AG08395 (cell line): ENCODE measurements around the gene SLC25A4.
A peak's percentile ranks its signal among the peaks of the same experiment; 100 is the strongest.

ENCODE experiments used
- DNase-seq: peaks from one replicate; pipeline ENCODE4 v3.0.0; 2012; ENCODE audit warnings: mixed read lengths, low spot score

SLC25A4 gene

DNA sequence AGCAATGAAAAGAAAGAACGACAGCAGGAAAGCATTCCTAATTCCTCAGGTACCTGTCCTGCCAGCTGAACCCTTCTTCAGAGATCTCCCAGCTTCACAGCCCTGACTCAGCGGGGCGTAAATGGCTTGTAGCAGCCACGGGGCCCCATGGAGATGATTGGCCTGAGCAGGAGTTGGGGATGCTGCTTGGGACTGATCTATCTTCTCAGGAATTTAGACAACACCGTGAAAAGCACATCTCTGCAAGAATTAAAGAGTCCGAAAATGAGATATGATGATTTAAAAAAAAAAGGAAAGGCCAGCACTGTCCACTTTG, 22.5 kb upstream of the SLC25A4 start:
- no peak for DNase-seq

DNA sequence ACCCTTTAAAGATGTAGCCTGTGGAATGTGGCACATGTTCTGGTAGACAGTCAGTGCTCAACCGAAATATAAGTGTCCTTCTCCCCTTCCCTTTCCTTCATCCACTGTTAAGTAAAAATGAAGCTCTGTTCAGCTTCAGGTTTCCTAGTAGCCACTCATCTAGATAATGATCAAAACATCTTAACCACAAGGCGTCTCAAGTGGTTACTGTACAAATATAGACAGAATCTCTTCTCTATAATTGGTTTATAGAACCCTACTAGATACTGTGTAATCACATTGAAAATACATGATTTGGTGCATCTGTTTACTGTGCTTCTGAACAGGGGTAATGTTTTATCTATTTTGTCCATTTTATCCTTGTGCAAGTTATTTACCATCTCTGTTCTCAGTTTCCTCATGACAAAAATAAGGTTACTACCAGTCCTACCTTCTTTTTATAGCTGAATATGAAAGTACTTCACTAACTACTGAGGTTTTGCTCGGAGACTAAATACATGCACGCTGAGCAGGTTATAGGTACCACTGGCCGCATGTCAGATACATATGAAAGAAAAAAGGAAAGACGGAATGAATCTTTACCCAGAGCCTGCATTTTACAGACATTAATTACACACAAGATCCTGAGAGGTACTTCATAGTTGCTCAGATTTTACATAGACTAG, 20.3 kb upstream of the SLC25A4 start:
- no peak for DNase-seq

DNA sequence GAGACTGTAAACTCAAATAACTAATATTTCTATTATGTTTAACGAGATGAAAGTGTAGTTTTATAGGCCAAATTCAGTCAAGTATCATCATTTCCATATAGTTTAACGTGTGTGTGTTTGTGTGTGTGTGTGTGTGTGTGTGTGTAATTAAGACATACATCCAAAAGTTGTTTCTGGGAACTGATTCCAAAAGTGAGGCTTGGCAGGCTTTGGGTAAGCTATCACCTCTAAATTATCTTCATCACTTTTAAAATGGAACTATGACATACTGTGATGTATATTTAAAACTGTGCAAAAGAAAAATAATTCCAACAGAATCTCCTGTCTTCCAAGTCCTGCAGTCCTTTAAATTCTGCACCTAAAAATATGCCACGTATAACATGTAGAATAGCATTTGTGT, 19.1 kb upstream of the SLC25A4 start:
- DNase-seq = no peak

DNA sequence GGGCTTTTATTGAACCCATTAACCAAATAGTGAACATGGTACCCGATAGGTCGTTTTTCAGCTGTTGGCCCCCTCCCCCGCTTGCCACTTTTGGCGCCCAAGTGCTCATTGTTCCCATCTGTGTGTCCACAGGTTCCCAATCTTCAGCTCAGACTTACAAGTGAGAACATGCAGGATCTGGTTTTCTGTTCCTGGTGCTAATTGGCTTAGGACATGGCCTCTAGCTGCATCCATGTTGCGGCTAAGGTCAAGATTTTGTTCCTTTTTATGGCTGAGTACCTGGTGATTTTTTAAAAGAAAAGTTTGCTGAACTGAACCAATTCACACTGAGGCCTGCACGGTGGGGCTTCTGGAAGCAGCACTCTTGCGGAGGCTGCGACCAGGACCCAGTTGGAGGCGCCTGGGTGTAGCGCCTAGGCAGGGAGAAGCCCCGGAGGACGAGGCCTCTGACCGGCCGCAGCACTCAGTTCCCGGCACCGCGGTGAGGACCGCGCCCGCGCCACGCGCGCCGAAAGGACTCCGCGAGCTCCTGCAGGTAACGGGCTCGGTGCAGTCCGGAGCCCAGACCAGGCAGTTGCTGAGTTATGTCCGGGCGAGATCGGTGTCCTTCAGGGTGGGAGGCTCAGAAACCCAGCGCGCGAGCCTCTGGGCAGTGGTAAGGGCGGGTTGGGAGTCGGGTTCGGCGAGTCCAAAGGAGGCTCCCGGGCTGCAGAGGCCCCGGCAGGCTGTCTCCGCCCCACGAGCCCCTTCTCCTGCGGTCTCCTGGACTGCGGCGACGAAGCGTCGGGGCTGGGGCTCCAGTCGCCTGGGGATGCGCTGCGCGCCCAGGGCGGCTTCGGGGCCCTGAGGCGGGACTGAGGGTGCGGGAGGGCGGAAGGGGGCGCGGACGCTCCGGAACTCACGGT, 15.8 kb upstream of the SLC25A4 start:
- no peak for DNase-seq

DNA sequence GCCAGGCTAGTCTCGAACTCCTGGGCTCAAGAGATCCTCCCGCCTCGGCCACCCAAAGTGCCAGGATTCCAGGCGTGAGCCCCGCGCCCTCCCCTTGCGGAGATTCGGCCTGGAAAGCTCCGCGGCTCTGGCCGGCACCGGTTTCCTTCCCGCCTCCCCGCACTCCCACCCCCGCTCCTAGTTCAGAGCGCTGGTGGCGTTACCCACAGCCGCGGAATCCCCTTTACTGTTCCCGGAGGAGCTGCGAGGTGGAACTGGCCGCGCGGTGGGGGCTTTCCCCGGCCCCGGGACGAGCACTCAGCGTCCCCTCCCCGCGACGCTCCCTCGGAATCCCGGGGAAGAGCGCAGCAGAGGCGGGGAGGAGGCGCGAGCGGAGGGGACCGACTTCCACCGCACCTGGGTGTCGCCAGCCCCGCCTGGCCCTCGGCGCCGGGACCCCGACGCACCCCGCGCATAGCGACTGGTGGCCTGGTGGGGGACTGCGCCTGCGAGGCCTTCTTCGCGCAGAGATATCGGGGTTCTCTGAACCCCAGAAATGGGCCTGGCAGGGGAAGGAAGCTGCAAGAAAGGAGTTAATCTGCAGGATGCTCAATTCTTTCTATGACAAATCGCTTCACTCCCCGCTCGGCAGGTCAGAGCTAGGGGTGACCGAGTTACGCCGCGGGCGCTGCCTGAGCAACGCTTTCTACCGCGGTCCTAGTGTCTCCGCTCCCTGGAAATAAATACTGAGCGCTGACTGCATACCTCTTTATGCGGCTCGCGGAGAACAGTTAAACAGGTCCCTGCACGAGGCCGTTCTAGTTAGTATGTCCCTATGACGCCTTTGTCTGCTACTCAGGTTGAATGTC, 14.6 kb upstream of the SLC25A4 start:
- DNase-seq = peak; percentile 30

DNA sequence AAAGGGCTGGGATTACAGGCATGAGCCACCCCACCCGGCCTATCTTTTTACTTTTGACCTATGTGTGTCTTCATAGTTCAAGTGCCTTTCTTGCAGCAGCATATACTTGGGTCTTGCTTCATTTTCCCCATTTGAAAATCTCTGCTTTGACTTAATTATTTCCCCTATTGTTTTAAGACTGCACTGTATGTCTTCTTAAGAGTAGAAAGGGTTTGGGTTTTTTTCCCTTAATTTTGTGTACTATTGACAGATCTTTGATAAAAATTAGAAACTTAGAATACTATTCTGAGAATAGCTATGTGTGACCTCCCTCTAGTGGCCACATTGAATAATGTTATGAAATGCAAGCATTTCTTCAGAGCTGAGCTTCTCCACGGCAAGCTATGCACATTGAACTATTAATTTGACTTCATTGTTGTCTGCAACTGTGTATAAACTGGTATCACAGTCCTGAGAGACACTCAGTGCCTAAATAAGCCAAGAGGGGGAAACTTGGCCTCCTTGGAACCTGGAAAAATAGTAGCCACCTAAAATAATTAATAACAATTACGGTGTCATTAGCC, 8.7 kb upstream of the SLC25A4 start:
- peak; percentile 66 for DNase-seq

DNA sequence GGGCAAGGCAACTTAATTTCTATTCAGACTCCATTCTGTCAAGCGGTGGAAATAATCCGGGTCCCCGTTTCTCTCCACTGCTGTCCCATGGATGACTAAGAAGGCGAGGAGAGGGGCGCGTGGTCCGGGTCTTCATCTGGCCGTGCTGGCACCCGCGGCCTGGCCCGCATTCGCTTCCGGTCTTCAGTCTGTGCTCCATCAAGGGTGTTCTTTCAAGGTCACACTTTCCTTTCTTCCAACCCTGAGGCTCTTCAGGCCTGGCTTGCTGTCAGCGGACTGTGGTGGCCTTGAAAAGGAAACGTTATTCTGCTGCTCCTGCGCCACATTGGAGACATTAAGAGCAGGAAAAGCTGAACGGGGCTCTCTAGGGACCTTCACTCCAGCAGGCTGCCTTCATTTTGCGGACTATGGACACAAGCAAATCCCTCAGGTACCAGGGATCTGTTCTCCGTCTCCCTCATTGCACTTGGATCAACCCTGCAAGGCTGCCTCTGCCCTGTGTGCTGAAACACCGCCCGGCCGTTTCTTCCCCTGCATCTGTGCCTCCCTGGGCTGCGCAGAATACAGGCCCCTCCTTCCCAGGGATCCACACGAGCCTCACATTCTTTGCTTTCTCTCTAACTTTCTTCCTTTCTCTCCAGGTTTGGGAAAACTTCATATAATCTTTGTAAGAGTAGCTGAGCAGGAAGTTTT, 5.7 kb upstream of the SLC25A4 start:
- no peak for DNase-seq

DNA sequence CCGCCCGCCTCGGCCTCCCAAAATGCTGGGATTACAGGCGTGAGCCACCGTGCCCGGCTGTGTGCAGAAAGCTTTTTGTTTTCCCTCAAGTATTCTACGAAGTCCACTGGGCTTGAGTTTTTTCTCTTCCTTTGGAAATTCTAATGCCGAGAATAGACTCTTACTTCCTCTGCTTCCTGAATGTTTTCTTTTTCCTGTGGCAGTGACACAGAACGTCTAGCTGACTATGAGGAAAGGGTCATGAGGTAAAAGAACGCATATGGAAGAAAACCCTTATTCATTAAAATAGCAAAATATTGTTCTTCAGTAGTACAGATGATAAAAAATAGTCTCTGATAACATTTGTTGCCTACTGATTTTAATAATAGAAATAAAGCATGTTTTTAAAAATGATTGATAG, 4.9 kb upstream of the SLC25A4 start:
- DNase-seq = no peak

DNA sequence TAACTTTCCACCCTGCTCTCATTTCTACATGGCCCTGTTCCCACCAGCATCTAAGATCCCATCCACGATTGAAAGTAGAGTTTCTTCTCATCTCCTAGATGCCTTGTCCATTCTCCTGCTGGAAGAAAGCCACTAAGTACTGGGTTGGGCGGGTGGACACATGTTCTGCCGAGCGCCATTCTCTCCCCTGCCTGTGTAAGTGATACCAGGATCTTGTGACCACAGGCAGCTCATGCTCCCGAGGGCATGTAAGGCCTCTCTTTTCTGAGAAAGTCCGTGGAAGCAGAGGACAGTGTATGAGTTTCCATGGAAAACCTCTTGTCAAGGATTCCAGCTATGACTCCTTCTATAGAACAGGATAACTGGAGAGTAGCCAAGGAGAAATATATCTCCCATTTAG, 3.3 kb upstream of the SLC25A4 start:
- no peak for DNase-seq

DNA sequence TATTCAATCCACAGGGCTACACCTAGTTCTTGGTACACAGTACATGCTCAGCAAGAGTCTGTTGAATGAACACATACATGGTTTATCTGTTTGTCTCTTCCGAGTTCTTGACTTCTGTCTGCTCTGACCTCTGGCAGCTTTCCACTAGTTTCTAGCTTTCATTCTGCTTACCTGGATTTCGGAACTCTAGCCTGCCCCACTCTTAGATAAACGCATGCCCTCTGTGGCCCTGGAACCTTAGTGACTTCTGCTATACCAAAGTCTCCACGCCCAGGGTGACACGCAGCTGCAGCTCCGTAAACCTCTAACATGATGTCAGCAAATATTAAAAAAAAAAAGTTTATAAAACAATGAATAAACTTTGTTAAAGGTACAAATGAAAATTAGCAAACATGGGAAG, 1.3 kb upstream of the SLC25A4 start:
- no peak for DNase-seq

DNA sequence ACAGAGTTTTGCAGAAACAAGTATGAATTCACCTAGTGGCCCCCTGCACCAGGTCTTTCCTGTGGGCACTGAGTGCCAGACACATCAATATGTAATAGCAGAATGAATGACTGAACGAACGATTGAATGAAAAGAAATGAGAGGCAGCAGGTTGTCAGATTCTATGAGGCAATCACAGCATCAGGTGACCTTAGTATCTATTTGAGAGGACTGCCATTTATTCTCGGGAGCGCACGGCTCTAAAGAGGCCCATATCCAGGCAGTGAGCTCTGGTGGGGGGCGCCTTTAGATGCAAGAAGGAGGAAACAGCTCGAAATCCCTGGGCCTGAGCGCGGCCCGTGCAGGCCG, 528 bp upstream of the SLC25A4 start:
- DNase-seq = no peak

DNA sequence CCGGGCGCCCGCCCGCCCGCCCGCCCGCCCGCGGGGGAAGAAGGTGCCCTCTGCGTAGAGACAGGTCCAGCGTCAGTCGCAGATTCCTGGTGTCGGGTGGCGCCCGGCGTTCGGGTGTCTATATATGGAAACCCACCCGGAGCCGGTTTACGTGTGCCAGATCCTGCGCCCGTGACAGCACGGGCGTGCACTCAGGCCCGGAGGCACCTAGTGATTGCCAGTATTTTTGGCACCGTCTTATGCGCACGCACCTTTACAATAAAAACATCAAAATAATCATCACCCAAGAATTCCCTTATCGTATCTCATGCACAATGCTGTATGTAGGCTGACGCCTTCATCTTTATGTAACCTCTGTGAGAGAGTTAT, 519 bp downstream of the SLC25A4 start:
- no peak for DNase-seq

DNA sequence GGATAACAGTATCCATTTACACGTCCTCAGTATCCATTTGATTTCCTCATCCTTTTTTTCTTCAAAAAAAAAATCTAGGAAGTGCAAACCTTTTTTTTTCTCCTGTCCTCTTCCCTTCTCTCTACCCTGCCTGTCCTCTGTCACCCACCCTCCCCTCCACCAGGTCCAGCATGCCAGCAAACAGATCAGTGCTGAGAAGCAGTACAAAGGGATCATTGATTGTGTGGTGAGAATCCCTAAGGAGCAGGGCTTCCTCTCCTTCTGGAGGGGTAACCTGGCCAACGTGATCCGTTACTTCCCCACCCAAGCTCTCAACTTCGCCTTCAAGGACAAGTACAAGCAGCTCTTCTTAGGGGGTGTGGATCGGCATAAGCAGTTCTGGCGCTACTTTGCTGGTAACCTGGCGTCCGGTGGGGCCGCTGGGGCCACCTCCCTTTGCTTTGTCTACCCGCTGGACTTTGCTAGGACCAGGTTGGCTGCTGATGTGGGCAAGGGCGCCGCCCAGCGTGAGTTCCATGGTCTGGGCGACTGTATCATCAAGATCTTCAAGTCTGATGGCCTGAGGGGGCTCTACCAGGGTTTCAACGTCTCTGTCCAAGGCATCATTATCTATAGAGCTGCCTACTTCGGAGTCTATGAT, 1.7 kb downstream of the SLC25A4 start:
- DNase-seq = no peak

DNA sequence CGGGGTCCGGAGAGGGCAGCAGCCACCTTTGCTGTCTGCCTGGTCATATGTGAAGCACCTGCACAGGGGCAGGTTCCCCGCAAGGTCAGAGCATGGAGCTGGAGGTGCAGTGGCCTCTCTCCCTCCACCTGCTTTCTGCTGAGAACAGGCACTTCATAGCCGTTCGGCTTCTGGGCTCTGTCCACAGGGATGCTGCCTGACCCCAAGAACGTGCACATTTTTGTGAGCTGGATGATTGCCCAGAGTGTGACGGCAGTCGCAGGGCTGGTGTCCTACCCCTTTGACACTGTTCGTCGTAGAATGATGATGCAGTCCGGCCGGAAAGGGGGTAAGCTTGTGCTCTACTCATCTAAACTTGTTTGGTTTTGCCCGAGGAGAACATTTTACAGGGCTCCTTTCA, 2.5 kb downstream of the SLC25A4 start:
- no peak for DNase-seq

DNA sequence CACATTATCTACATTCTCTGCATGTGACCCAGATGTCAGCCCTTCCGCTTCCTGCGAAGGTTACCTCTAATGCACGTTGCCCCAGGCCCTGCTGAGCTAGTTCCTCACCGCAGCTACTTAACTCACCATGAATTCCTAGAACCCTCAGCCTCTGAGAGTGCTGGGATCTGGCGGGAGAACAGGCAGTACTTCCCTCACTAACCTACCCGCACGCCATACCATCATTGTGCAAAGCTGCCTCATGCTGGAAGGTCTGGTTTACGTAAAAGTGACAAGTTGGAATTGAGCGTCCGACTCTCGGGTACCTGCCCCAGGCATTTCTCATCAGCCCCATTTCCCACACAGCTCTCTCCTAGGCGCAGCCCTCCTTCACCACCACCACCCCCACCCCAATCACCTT, 6.3 kb downstream of the SLC25A4 start:
- DNase-seq = no peak

DNA sequence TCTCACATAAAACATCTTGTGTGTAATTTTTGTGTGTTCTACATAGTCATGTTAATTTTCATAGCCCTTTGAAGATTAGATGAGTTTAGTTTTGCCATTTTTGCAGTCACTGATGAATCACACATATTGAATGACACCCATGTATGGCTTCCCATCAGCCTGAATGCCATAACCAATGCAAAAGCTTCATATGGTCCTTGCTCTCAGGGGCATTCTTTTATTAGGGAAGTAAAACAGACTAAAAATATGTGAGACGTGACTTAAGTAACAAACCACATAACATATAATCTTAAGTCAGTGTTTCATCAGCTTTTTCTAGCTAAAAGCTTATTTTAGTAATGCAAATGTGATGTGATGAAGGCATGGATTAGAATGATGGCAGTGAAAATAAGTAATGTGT, 8.2 kb downstream of the SLC25A4 start:
- DNase-seq = no peak

DNA sequence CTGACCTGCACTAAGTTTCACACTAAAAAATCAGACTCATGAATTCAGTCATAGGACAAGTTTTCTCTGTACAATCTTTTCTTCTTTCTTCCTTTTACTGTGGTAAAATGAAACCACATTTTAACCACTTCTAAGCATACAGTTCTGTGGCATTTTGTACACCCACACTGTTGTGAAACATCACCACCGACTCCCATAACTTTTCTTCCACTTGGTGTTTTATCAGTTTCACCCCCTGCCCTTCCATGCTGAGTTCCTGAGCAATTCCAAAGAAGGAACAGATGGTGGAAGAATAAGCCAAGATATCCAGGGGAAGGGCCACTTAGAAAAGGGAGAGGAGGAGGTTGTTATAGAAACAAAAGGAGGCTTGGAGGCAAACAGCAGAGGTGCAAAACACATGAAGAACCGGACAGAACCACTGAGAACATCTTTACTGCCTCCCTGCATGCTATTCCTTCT, 22.6 kb downstream of the SLC25A4 start:
- peak; percentile 18 for DNase-seq

DNA sequence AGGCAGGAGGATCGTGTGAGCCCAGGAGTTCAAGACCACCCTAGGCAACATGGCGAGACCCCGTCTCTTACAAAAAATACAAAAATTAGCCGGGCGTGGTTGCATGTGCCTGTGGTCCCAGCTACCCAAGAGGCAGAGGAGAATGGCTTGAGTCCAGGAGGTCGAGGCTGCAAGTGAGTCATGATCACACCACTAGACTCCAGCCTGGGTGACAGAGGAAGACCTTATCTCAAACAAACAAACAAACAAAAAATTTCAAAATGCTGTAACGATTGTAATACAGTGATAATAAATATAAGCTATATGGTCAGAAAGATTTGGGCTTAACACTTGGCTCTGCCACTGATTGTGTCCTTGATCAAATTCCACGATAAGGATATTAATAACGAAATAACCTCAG, 24.2 kb downstream of the SLC25A4 start:
- DNase-seq = no peak

DNA sequence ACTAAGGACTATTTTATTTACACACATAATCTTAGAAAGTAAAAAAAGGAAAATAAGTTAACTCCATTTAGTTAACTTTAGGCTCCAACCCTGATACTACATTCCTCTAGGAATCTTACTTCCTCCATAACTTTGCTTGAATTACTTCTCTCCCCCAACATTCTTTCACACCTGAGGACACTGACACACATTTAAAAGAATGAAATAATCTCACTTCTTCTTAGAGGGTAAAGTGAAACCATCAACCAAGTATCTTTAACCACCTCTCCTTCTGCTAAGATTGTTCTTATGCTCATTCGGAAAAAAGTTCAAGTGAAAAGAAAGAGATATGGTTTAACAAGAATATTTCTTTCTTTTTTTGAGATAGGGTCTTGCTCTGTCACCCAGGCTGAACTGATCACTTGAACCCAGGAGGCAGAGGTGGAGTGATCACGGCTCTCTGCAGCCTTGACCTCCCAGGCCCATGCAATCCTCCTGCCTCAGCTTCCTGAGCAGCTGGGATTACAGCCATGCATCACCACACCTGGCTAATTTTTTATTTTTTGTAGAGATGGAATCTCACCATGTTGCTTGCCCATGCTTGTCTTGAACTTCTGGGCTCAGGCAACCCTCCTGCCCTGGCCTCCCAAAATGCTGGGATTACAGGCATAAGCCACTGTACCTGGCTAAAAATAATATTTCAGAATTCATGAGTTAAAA, 28.5 kb downstream of the SLC25A4 start:
- no peak for DNase-seq

DNA sequence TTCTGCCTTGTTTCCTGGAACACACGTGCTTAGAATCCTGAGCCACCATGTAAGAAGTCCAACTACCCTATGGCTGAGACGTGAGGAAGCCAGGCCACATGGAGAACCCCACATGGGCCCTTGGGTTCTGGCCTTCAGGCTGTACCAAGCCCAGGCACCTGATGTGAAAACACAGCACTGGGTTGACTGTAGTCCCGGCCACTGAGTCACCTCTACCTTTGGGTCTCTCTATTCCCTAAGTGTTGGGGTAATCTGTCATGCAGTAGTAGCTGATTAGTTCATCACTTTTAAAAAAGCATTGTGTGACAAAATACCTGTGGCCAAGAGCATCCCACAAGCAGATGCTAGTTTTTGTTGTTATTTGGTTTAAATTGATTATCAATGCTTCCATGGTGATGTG, 36.4 kb downstream of the SLC25A4 start:
- DNase-seq = no peak

DNA sequence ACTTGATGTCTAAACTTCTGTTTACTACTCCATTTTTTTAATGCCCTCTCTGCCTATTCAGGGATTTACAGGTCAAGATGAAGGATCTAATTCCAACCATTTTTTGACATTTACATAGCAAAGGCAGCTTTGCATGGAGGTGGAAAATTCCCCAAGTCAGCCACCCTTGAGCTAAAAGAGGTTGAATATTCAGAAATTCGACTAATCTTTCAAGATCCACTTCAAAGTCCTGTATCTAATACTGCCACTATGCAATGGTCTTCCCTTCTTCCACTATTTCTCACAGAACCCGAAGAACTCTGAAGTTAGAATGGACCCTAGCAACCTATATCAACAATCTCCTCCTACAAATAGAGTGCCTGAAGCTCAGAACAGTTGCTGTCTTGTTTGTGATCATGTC, 39.2 kb downstream of the SLC25A4 start:
- no peak for DNase-seq
